WERI-Rb-1 (cell line): ENCODE measurements around the gene MYL5.
A peak's percentile ranks its signal among the peaks of the same experiment; 100 is the strongest.

ENCODE experiments used
- DNase-seq: peaks from one replicate; pipeline ENCODE4 v3.0.0-alpha.2; 2020
- H3K27ac ChIP-seq: fragments of 250-450 bp; sonication (Bioruptor Pico); 2 replicates; pipeline ENCODE4 v1.5.1; 2020; ENCODE audit warnings: mild to moderate bottlenecking, moderate library complexity
- H3K27me3 ChIP-seq: fragments of 250-450 bp; sonication (Bioruptor Pico); 2 replicates; pipeline ENCODE4 v1.5.1; 2021; ENCODE audit warnings: mild to moderate bottlenecking, low read depth, moderate library complexity; ENCODE audit not compliant: insufficient read depth, severe bottlenecking
- H3K36me3 ChIP-seq: fragments of 250-450 bp; sonication (Bioruptor Pico); 2 replicates; pipeline ENCODE4 v1.5.1; 2020; ENCODE audit warnings: mild to moderate bottlenecking, moderate library complexity
- H3K4me3 ChIP-seq: 2 replicates; pipeline ENCODE4 v1.5.1; 2011; ENCODE audit warnings: low read depth, mild to moderate bottlenecking, control low read depth, low read length
- H3K9me3 ChIP-seq: fragments of 250-450 bp; sonication (Bioruptor Pico); 2 replicates; pipeline ENCODE4 v1.5.1; 2021; ENCODE audit warnings: mild to moderate bottlenecking, moderate library complexity; ENCODE audit not compliant: severe bottlenecking
- CTCF ChIP-seq: IDR thresholded peaks from 2 replicates; pipeline ENCODE4 v1.5.1; 2011; ENCODE audit warnings: low read depth, mild to moderate bottlenecking, control low read depth, inconsistent platforms, low read length

Gene MYL5

GRCh38 chr4:627347-628125, 46.8 kb upstream of the MYL5 start:
- TF ChIP-seq CTCF: no peak
- Histone ChIP-seq H3K27ac (peak overlapping the region; percentile 89), H3K27me3 (no peaks in the 10 kb centered on the region), H3K36me3 (peaks cover 28% of the 10 kb centered on the region), H3K9me3 (peaks cover 7% of the 10 kb centered on the region), H3K4me3 (peak overlapping the region; percentile 41)
- peak; percentile 95 for DNase-seq

GRCh38 chr4:628311-628741, 46.0 kb upstream of the MYL5 start:
- Histone ChIP-seq H3K4me3 (no peak overlapping the region), H3K36me3 (peaks cover 28% of the 10 kb centered on the region), H3K27ac (peak overlapping the region; percentile 89), H3K27me3 (no peaks in the 10 kb centered on the region), H3K9me3 (peaks cover 7% of the 10 kb centered on the region)
- no peak for DNase-seq
- TF ChIP-seq CTCF: no peak

- Histone ChIP-seq H3K27me3 (no peaks in the 10 kb centered on the region), H3K9me3 (peaks cover 7% of the 10 kb centered on the region), H3K27ac (peak overlapping the region; percentile 89)
Measured at GRCh38 chr4:628821-629635, 45.3 kb upstream of the MYL5 start.

GRCh38 chr4:629636-629914, 44.8 kb upstream of the MYL5 start:
- Histone ChIP-seq H3K4me3 (no peak overlapping the region), H3K27ac (peak overlapping the region; percentile 89), H3K36me3 (peaks cover 28% of the 10 kb centered on the region), H3K27me3 (no peaks in the 10 kb centered on the region), H3K9me3 (peaks cover 7% of the 10 kb centered on the region)
- TF ChIP-seq CTCF: no peak
- DNase-seq: no peak

More at GRCh38 chr4:628821-629635, 45.3 kb upstream of the MYL5 start:
- DNase-seq: no peak
- Histone ChIP-seq H3K4me3 (no peak overlapping the region), H3K36me3 (peaks cover 28% of the 10 kb centered on the region)
- TF ChIP-seq CTCF: no peak

GRCh38 chr4:629915-630641, 44.3 kb upstream of the MYL5 start:
- DNase-seq: no peak
- Histone ChIP-seq H3K36me3 (peaks cover 28% of the 10 kb centered on the region), H3K4me3 (no peak overlapping the region), H3K9me3 (peaks cover 7% of the 10 kb centered on the region), H3K27ac (peak overlapping the region; percentile 89), H3K27me3 (no peaks in the 10 kb centered on the region)
- no peak for TF ChIP-seq CTCF
